BJ (cell line): ENCODE measurements around the gene HECW1. TPM values are rescaled to one million over a fixed set of nuclear protein-coding genes. Genes with fewer than 3 reads are reported as not detected.

Source experiments
- CTCF ChIA-PET: fragments of 350-600 bp; formaldehyde crosslinking; extraction: SDS; loops from one replicate; lab custom pipeline; 2021; ENCODE audit warnings: antibody characterized with exemption, inconsistent platforms; lab: Yijun Ruan, JAX
- POLR2A ChIA-PET: fragments of 300-600 bp; sonication (Branson Sonifier 250); formaldehyde crosslinking; extraction: SDS; loops from one replicate; lab custom pipeline; 2021; ENCODE audit warnings: antibody characterized with exemption; lab: Charles Lee
- DNase-seq: peaks from one replicate; pipeline ENCODE4 v3.0.0-alpha.2; 2011; ENCODE audit warnings: low read depth
- H3K27me3 ChIP-seq: 2 replicates; pipeline ENCODE4 v1.6.0; 2011; ENCODE audit warnings: low read length; ENCODE audit not compliant: control insufficient read depth, insufficient read depth
- H3K36me3 ChIP-seq: 2 replicates; pipeline ENCODE4 v1.5.1; 2011; ENCODE audit warnings: low read length; ENCODE audit not compliant: control insufficient read depth, insufficient read depth
- H3K4me3 ChIP-seq: 2 replicates; pipeline ENCODE4 v1.5.1; 2011; ENCODE audit warnings: low read depth, mild to moderate bottlenecking, control low read depth, low read length
- polyA plus RNA-seq: library from polyadenylated mRNA; depleted of rRNA; stranded (reverse); fragments of >200 nt; gene quantifications from 2 replicates; pipeline ENCODE4 v1.2.3, GENCODE V29; 2011
- TF ChIP-seq, protein P1 (sequence below): IDR thresholded peaks from 2 replicates; pipeline ENCODE4 v1.5.1; 2011; ENCODE audit warnings: low read depth, mild to moderate bottlenecking, control low read depth, inconsistent platforms, low read length, moderate library complexity; ENCODE audit not compliant: insufficient read depth

The HECW1 gene
- polyA plus RNA-seq, 1 experiment = 2.9 TPM

DNA sequence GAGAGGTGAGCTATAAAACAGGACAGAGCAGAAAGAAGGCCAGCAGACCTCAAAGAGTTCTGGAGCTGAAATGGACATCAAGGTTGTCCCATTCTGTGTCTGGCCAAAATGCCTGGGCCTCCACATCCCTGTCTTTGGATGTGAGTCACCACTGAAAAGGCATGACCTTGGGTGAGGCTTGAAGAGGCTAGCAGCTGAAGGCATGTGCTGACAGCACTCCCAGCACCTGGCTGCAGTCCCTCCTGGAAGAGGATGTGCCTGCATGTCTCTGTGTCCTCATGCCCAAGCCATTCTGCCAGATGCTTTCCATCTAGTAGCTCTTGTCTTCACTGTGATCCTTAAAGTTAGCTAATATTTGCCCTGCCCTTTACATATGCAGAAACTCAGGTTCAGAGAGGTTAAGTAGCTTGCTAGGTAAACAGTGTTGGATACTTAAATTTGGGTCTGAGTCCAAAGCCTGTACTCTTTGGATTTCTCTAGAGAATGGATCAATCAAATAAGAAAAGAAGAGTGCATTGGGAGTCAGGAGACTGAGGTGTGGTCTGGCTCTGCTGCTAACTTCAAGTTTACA lies 35.8 kb downstream of the HECW1 start:
- POLR2A ChIA-PET = no interaction called here
- H3K27me3 ChIP-seq = peaks cover 1% of the 10 kb centered on the region; the same call in 1 of the 2 replicates
- TF ChIP-seq, protein P1, sequence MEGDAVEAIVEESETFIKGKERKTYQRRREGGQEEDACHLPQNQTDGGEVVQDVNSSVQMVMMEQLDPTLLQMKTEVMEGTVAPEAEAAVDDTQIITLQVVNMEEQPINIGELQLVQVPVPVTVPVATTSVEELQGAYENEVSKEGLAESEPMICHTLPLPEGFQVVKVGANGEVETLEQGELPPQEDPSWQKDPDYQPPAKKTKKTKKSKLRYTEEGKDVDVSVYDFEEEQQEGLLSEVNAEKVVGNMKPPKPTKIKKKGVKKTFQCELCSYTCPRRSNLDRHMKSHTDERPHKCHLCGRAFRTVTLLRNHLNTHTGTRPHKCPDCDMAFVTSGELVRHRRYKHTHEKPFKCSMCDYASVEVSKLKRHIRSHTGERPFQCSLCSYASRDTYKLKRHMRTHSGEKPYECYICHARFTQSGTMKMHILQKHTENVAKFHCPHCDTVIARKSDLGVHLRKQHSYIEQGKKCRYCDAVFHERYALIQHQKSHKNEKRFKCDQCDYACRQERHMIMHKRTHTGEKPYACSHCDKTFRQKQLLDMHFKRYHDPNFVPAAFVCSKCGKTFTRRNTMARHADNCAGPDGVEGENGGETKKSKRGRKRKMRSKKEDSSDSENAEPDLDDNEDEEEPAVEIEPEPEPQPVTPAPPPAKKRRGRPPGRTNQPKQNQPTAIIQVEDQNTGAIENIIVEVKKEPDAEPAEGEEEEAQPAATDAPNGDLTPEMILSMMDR = no peak
- no peak for DNase-seq
- H3K4me3 ChIP-seq = no peak overlapping the region
- H3K36me3 ChIP-seq = no peaks in the 10 kb centered on the region
- CTCF ChIA-PET = interaction anchor here (0.5 to 0.7 kb wide), 2 partner anchors 38 to 165 kb away, joined by 3 to 5 read pairs; no protein-coding TSS in a partner anchor

DNA sequence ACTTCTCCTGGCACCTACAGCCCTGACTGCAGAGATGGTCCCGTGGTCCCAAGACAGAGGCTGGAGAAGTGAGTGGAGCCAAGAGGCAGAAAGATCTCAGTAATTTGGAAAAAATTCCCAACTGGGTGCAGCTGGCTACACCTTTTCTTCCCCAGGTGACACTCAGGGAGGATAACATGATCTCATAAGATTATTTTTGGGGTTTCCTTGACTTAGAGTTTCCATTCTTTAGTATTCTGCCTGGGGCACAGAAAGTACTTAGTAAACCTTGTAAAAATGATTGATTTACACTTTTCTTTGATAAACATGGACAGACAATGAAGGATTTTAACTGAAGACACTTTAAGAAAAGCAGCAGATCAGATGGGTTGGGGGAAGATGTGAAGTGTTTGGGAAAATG lies 38.6 kb downstream of the HECW1 start:
- H3K36me3 ChIP-seq = no peaks in the 10 kb centered on the region
- ChIA-PET POLR2A (no interaction called here), CTCF (interaction anchor here (0.7 kb wide), 1 partner anchor 27 kb away, joined by 3 read pairs; no protein-coding TSS in a partner anchor)
- no peak for DNase-seq
- H3K27me3 ChIP-seq = no peaks in the 10 kb centered on the region
- TF ChIP-seq, protein P1 = no peak
- H3K4me3 ChIP-seq = no peak overlapping the region

DNA sequence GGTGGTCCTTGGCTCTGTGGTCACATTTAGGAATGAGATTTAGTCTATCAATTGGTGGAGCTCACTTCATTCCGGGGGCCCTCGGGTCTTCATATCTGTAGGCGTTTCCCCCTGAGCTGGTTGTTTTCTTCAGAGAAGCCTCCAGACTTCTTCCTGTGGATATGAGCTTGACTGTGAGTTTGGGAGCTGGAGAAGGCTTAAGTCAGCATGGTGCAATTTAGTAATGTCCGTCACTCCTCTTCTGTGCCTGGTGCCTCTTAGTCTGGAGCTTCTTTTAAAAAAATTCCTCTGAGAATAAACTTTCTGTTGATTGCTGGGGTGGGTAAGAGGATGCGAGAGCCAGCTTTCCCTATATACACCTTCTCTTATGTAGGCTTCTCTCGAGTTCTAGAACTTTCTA lies 40.2 kb downstream of the HECW1 start:
- H3K27me3 ChIP-seq = no peaks in the 10 kb centered on the region
- ChIA-PET CTCF (no interaction called here), POLR2A (no interaction called here)
- no peak for DNase-seq
- H3K4me3 ChIP-seq = no peak overlapping the region
- H3K36me3 ChIP-seq = no peaks in the 10 kb centered on the region
- TF ChIP-seq, protein P1 = no peak

DNA sequence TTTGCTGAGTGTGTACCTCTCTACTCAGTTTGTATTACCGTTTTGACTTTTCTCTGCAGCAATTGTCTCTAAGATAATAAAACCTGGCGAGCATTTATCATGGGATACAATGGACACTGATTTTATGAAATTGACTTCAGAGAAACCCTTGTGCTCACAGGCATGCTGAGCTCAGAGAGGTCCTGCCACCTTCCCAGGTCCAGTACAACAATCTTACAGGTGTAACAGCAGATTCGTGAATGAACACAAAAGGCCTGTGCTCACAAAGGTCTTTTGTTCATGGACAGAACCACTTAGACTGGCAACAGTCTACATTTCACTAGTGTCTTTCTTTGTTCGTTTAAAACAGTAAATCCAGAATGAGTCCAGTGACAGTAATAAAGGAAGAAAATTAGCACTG lies 43.2 kb downstream of the HECW1 start:
- TF ChIP-seq, protein P1 = no peak
- no peaks in the 10 kb centered on the region for H3K27me3 ChIP-seq
- no peaks in the 10 kb centered on the region for H3K36me3 ChIP-seq
- no peak for DNase-seq
- no peak overlapping the region for H3K4me3 ChIP-seq
- ChIA-PET POLR2A (no interaction called here), CTCF (no interaction called here)

DNA sequence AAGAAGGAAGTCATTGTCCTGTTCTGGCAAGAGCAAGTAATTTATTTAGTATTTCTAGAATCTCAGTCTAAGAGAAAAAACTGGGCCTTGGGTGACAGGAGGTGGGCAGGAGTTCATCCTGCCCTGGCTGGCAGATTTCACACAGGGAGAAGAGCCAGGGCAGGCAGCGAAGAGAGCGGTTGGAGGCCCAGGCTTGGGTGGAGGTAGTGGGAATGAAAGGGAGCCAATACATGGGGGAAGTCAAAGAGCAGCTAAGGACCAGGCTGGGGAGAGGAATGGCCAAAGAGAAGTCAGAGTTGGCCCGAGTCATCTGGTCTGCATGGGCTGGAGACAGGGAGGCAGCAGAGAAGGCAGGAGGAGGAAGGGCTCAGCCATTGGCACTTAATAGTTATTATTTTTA lies 51.4 kb downstream of the HECW1 start:
- DNase-seq = no peak
- POLR2A ChIA-PET = no interaction called here
- CTCF ChIA-PET = no interaction called here
- Histone ChIP-seq H3K4me3 (no peak overlapping the region), H3K36me3 (no peaks in the 10 kb centered on the region), H3K27me3 (no peaks in the 10 kb centered on the region)
- TF ChIP-seq, protein P1 = no peak
